ENCODE results near the gene TESK2.

GRCh38 chr1:45510972-45511527, 20.1 kb upstream of the TESK2 start:
- TF ChIP-seq, protein P1, sequence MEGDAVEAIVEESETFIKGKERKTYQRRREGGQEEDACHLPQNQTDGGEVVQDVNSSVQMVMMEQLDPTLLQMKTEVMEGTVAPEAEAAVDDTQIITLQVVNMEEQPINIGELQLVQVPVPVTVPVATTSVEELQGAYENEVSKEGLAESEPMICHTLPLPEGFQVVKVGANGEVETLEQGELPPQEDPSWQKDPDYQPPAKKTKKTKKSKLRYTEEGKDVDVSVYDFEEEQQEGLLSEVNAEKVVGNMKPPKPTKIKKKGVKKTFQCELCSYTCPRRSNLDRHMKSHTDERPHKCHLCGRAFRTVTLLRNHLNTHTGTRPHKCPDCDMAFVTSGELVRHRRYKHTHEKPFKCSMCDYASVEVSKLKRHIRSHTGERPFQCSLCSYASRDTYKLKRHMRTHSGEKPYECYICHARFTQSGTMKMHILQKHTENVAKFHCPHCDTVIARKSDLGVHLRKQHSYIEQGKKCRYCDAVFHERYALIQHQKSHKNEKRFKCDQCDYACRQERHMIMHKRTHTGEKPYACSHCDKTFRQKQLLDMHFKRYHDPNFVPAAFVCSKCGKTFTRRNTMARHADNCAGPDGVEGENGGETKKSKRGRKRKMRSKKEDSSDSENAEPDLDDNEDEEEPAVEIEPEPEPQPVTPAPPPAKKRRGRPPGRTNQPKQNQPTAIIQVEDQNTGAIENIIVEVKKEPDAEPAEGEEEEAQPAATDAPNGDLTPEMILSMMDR (IDR thresholded peaks at IDR 0.05 in 8 of 11, conservative IDR thresholded peaks at IDR 0.05 in 3 of 11), result no peak
- no peak for TF ChIP-seq POLR2A (IDR thresholded peaks at IDR 0.05)
